Immature natural killer cell (primary cell): ENCODE data around the gene COG4. TPM values are rescaled to one million over a fixed set of nuclear protein-coding genes. Genes with fewer than 3 reads are reported as not detected.

Experiments
- DNase-seq, 3 donors: peaks; one replicate each; pipeline ENCODE4 v3.0.0; 2022; ENCODE audit warnings: mixed read lengths in 1 of 3
- H3K27ac Mint-ChIP-seq, 6 donors: one replicate each; pipeline ENCODE4 v1.8.0; 2020; ENCODE audit warnings: mixed read lengths in 6 of 6, mild to moderate bottlenecking in 5 of 6, inconsistent platforms in 4 of 6, moderate library complexity in 3 of 6
- H3K27me3 Mint-ChIP-seq, 3 donors: one replicate each; pipeline ENCODE4 v1.8.0; 2020 to 2021; ENCODE audit warnings: low read depth in 3 of 3, mild to moderate bottlenecking in 3 of 3, mixed read lengths in 3 of 3, moderate library complexity in 3 of 3, inconsistent platforms in 1 of 3
- H3K36me3 Mint-ChIP-seq, 3 donors: one replicate each; pipeline ENCODE4 v1.8.0; 2020; ENCODE audit warnings: mixed read lengths in 3 of 3, inconsistent platforms in 2 of 3, mild to moderate bottlenecking in 2 of 3
- H3K4me1 Mint-ChIP-seq, 2 donors: one replicate each; pipeline ENCODE4 v1.8.0; 2020; ENCODE audit warnings: inconsistent platforms in 2 of 2, mild to moderate bottlenecking in 2 of 2, mixed read lengths in 2 of 2, moderate library complexity in 1 of 2
- H3K4me3 Mint-ChIP-seq, 5 donors: one replicate each; pipeline ENCODE4 v1.8.0; 2020; ENCODE audit warnings: mild to moderate bottlenecking in 5 of 5, mixed read lengths in 5 of 5, inconsistent platforms in 3 of 5, moderate library complexity in 3 of 5
- H3K9me3 Mint-ChIP-seq, 6 donors: one replicate each; pipeline ENCODE4 v1.8.0; 2020; ENCODE audit warnings: mild to moderate bottlenecking in 6 of 6, mixed read lengths in 6 of 6, inconsistent platforms in 4 of 6, moderate library complexity in 3 of 6
- polyA plus RNA-seq, 3 donors: library from polyadenylated mRNA; unstranded; fragments of 300-500 nt; fragmentation: Illumina TruSeq; gene quantifications; one replicate each; pipeline ENCODE4 v1.2.3, GENCODE V29; 2021

COG4 gene
- polyA plus RNA-seq, 3 donors from 2014 or later, result 42.3 to 54.6 (median 42.9) TPM

DNA sequence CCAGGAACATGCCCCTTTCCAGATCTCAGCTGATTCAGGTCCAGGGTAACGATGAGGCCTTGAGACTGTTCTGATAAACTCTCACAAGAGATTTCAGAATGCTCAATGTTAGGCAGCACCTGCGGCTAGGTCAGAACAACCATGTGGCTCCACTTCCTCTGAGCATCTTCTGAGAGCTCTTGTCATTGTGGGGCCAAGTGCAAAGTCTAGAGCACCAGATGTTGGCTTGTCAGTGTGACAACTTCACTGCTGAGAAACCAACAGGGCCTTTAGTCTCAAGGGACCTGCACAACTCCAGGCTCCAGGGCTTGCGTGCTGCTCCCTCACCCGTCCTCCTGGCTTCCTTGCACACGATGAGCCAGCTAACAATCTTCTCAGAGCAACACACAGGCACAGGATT is 39.9 kb downstream of the COG4 start:
- Mint-ChIP-seq H3K27ac (no peak overlapping the region), H3K4me3 (no peak overlapping the region), H3K9me3 (no peaks in the 10 kb centered on the region), H3K36me3 (peaks cover 0 to 16% (median 0%) of the 10 kb centered on the region in 3 donors), H3K27me3 (no peaks in the 10 kb centered on the region), H3K4me1 (peaks cover 0 to 2% of the 10 kb centered on the region in 2 donors)
- no peak for DNase-seq

DNA sequence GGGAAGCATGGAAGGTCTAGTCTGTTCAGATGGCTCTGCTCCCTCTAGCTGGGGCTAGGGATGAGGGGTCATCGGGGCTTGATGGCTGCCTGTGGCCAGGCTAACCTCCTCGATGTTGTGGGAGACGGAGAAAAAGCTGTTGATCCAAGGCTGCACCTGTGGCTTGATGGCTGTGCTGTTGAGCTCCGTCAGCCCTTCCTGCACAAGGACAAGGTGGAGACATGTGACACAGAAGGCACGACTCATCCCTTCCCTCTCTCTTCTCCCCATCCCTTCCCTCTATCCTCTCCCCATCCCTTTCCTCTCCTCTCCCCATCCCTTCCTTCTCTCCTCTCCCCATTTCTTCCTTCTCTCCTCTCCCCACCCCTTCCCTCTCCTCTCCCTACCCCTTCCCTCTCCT is 40.7 kb downstream of the COG4 start:
- H3K36me3 Mint-ChIP-seq, result peaks cover 0 to 20% (median 0%) of the 10 kb centered on the region in 3 donors
- H3K27ac Mint-ChIP-seq, result peak overlapping the region in 2 of 6 donors; percentile 34 to 61
- no peak for DNase-seq
- peaks cover 0 to 2% of the 10 kb centered on the region in 2 donors for H3K4me1 Mint-ChIP-seq
- no peak overlapping the region for H3K4me3 Mint-ChIP-seq
- H3K9me3 Mint-ChIP-seq, result no peaks in the 10 kb centered on the region
- no peaks in the 10 kb centered on the region for H3K27me3 Mint-ChIP-seq

GRCh38 chr16:70481929-70482536 is 41.3 kb downstream of the COG4 start:
- Mint-ChIP-seq H3K4me3 (no peak overlapping the region), H3K9me3 (no peaks in the 10 kb centered on the region), H3K27ac (peak overlapping the region in 3 of 6 donors; percentile 34 to 61 (median 36)), H3K4me1 (peaks cover 0 to 2% of the 10 kb centered on the region in 2 donors), H3K27me3 (peaks cover 0 to 4% (median 0%) of the 10 kb centered on the region in 3 donors), H3K36me3 (peaks cover 0 to 20% (median 0%) of the 10 kb centered on the region in 3 donors)
- no peak for DNase-seq

DNA sequence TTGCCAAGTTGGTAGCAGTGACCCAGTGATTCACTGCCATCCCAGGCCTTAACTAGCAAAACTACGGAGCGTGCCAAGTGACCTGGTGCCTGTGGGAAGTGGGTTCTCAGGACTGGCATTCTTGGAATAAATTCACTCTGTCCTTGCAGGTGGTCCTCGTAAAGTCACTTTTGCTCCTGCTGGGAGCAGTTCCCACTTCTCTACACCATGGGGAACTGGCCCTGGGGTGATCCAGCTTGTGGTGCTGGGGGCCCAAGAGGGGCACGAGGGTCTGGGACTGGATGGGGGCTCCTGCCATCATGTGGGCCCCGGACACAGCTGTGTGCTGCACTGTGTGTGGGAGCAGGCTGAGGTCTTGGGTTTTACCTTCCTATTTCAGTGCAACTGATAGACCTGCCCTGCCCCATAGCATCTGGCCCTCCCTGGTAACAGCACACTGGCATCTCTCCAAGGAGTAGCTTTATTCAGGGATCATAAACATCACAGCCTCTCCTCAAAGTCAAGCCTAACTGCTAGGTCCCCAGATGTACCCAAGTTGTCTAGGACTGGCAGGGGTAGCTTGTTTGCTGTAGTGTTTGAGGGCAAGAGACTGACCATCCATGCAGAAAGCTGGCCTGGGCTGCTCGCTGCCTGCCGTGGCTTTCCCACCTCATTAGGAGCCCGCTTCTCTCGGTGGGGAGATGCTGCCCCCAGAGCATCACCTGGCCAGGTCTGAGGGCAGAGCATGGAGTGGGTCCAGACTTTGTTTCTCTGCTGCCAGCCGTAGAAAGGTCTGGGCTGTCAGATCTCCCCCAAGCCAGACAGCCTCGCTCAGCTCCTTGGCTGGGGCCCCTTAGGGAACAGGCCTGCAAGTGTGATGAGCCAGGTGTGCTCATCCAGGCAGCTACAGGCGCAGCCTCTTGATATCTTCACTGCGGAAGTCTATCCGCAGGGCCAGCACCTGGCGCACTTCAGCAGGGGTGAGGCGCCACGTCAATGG is 42.9 kb downstream of the COG4 start:
- peaks cover 0 to 14% (median 0%) of the 10 kb centered on the region in 3 donors for H3K36me3 Mint-ChIP-seq
- H3K4me3 Mint-ChIP-seq, result no peak overlapping the region
- peaks cover 0 to 2% of the 10 kb centered on the region in 2 donors for H3K4me1 Mint-ChIP-seq
- no peak for DNase-seq
- H3K27ac Mint-ChIP-seq, result no peak overlapping the region
- peaks cover 0 to 4% (median 0%) of the 10 kb centered on the region in 3 donors for H3K27me3 Mint-ChIP-seq
- H3K9me3 Mint-ChIP-seq, result no peaks in the 10 kb centered on the region

- Mint-ChIP-seq H3K36me3 (peaks cover 0 to 14% (median 0%) of the 10 kb centered on the region in 3 donors), H3K27ac (peak overlapping the region in 3 of 6 donors; percentile 14 to 76 (median 55)), H3K4me1 (peaks cover 0 to 2% of the 10 kb centered on the region in 2 donors), H3K4me3 (no peak overlapping the region), H3K27me3 (peaks cover 0 to 4% (median 0%) of the 10 kb centered on the region in 3 donors), H3K9me3 (no peaks in the 10 kb centered on the region)
- DNase-seq, result no peak
Measured at GRCh38 chr16:70478912-70479341, 44.4 kb downstream of the COG4 start.

- DNase-seq, result no peak
- Mint-ChIP-seq H3K4me1 (peaks cover 0 to 2% of the 10 kb centered on the region in 2 donors), H3K4me3 (no peak overlapping the region), H3K27ac (peak overlapping the region in 2 of 6 donors; percentile 43 to 69), H3K9me3 (no peaks in the 10 kb centered on the region), H3K36me3 (peaks cover 0 to 17% (median 0%) of the 10 kb centered on the region in 3 donors), H3K27me3 (peaks cover 0 to 4% (median 0%) of the 10 kb centered on the region in 3 donors)
Measured at GRCh38 chr16:70478169-70478568, 45.2 kb downstream of the COG4 start.

DNA sequence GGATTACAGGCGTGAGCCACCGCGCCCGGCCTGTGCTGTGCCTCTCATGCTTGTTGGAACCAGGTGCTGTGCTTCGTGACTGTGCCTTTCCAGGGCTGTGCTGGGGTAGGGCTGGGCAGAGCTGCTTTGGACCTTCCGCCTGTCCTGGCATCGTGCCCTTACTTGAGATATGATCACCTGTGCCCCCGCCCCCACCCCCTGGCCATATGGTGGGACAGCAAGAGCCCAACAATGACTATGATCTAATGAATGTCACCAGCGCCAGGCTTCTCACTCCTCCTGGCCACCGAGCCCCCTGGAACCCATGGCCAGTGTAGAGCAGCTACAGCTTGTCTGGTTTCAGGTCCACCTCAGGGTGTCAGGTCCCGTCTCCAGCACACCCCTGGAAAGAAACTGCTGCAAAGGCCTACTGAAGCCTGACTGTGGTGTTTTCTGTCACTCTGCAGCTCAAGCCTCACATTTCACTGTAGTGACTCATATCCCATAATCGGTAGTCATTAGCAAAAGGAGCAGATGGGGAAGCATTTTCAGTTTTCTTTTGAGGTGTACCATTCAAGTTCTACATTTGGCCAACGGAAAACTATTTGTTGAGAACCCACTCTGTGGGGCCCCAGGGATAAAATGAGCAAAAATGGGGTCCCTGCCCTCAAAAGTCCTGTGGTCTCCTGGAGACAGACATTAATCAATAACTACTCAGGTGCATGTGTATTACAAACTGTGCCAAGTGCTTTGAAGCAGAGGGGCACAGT is 46.9 kb downstream of the COG4 start:
- peaks cover 0 to 4% (median 0%) of the 10 kb centered on the region in 3 donors for H3K27me3 Mint-ChIP-seq
- DNase-seq, result no peak
- peaks cover 0 to 9% (median 0%) of the 10 kb centered on the region in 3 donors for H3K36me3 Mint-ChIP-seq
- H3K27ac Mint-ChIP-seq, result no peak overlapping the region
- no peaks in the 10 kb centered on the region for H3K9me3 Mint-ChIP-seq
- H3K4me1 Mint-ChIP-seq, result peaks cover 0 to 2% of the 10 kb centered on the region in 2 donors
- H3K4me3 Mint-ChIP-seq, result no peak overlapping the region

DNA sequence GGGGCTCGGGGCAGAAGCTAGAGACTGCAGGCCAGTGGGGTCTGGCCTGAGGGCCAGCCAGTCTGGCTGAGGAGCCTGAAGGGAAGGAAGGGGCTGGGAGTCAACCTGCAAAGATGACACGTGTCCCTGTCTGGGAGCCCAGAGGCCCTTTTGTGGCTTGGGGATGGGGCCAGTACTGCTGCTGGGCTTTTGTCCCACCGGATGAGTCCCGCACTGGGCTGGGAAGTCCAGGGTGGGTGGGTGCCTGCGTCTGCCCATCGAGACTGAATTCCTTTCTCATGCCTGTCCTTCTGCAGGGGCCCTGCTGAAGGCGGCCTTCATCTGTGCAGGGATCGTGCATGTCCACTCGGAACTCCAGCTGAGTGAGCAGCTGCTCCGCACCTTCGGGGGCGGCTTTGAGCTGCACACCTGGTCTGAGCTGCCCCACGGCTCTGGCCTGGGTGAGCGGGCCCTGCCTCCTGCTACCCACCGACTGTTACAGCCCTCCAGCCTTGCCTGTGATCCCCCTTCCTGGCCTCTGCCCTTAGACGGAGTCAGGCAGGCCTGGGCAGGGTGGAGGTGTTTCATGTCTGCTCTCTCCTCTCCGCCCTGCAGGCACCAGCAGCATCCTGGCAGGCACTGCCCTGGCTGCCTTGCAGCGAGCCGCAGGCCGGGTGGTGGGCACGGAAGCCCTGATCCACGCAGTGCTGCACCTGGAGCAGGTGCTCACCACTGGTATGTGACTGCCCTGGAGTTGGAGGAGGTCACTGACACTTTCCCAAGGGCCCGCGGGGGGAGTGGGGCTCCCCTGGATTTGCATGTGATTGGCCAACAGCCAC is 48.1 kb downstream of the COG4 start:
- H3K9me3 Mint-ChIP-seq, result no peaks in the 10 kb centered on the region
- no peak overlapping the region for H3K4me3 Mint-ChIP-seq
- peaks cover 0 to 2% of the 10 kb centered on the region in 2 donors for H3K4me1 Mint-ChIP-seq
- peaks cover 0 to 9% (median 0%) of the 10 kb centered on the region in 3 donors for H3K36me3 Mint-ChIP-seq
- DNase-seq, result no peak
- H3K27me3 Mint-ChIP-seq, result peaks cover 0 to 4% (median 0%) of the 10 kb centered on the region in 3 donors
- H3K27ac Mint-ChIP-seq, result no peak overlapping the region

- no peak overlapping the region for H3K4me3 Mint-ChIP-seq
- peaks cover 0 to 10% (median 0%) of the 10 kb centered on the region in 3 donors for H3K36me3 Mint-ChIP-seq
- peaks cover 0 to 4% (median 0%) of the 10 kb centered on the region in 3 donors for H3K27me3 Mint-ChIP-seq
- no peaks in the 10 kb centered on the region for H3K9me3 Mint-ChIP-seq
- H3K27ac Mint-ChIP-seq, result no peak overlapping the region
- no peak for DNase-seq
- H3K4me1 Mint-ChIP-seq, result peaks cover 0 to 2% of the 10 kb centered on the region in 2 donors
Measured at GRCh38 chr16:70474320-70475053, 48.9 kb downstream of the COG4 start.

- H3K9me3 Mint-ChIP-seq, result no peaks in the 10 kb centered on the region
- no peaks in the 10 kb centered on the region for H3K4me1 Mint-ChIP-seq
- H3K4me3 Mint-ChIP-seq, result no peak overlapping the region
- no peak overlapping the region for H3K27ac Mint-ChIP-seq
- H3K27me3 Mint-ChIP-seq, result peaks cover 0 to 4% (median 0%) of the 10 kb centered on the region in 3 donors
- DNase-seq, result no peak
- H3K36me3 Mint-ChIP-seq, result peaks cover 0 to 13% (median 0%) of the 10 kb centered on the region in 3 donors
Measured at GRCh38 chr16:70473446-70474319, 49.7 kb downstream of the COG4 start.

- H3K27me3 Mint-ChIP-seq, result peaks cover 0 to 4% (median 0%) of the 10 kb centered on the region in 3 donors
- peaks cover 0 to 11% (median 0%) of the 10 kb centered on the region in 3 donors for H3K36me3 Mint-ChIP-seq
- H3K9me3 Mint-ChIP-seq, result no peaks in the 10 kb centered on the region
- no peak overlapping the region for H3K4me3 Mint-ChIP-seq
- no peaks in the 10 kb centered on the region for H3K4me1 Mint-ChIP-seq
- no peak for DNase-seq
- H3K27ac Mint-ChIP-seq, result no peak overlapping the region
Measured at GRCh38 chr16:70472786-70473433, 50.4 kb downstream of the COG4 start.
